H1 (cell line): Measurements from ENCODE around the gene RNU7-1. TPM values are rescaled to one million over a fixed set of nuclear protein-coding genes. Genes with fewer than 3 reads are reported as not detected.

Experiments used
- CTCF ChIA-PET: fragments of 300-600 bp; sonication (Branson Sonifier 250); formaldehyde crosslinking; loops from one replicate; lab custom pipeline; 2021; ENCODE audit not compliant: partially characterized antibody; lab: Charles Lee
- POLR2A ChIA-PET: fragments of 300-600 bp; sonication (Branson Sonifier 250); formaldehyde crosslinking; loops from one replicate; lab custom pipeline; 2021; ENCODE audit warnings: inconsistent platforms; ENCODE audit not compliant: partially characterized antibody; lab: Charles Lee
- DNase-seq, 2 experiments: peaks; one replicate each; pipeline versions ENCODE4 v3.0.0 to v3.0.0-alpha.2; 2010 to 2022; ENCODE audit warnings: low spot score in 2 of 2, low read depth in 1 of 2, mixed read lengths in 1 of 2
- FAIRE-seq: peaks from 2 replicates; lab custom pipeline; 2011; peaks lifted over from hg19 to GRCh38; lab: Jason Lieb, UNC
- H2AFZ ChIP-seq: 2 replicates; pipeline ENCODE4 v1.8.1; 2012; ENCODE audit warnings: low read length, inconsistent platforms
- H2AK5ac ChIP-seq: 2 replicates; pipeline ENCODE4 v1.6.1; 2013; ENCODE audit warnings: low read depth, low read length
- H2BK120ac ChIP-seq: replicated peaks from 2 replicates; pipeline ENCODE3; 2013; ENCODE audit warnings: low read depth, low read length, inconsistent platforms
- H2BK12ac ChIP-seq: 2 replicates; pipeline ENCODE4 v1.6.1; 2013; ENCODE audit warnings: low read depth, low read length
- H2BK15ac ChIP-seq: 2 replicates; pipeline ENCODE4 v1.6.1; 2013; ENCODE audit warnings: low read length
- H2BK20ac ChIP-seq: 2 replicates; pipeline ENCODE4 v1.6.1; 2013; ENCODE audit warnings: low read length
- H2BK5ac ChIP-seq: 2 replicates; pipeline ENCODE4 v1.6.1; 2013; ENCODE audit warnings: low read depth, low read length
- H3K14ac ChIP-seq: 2 replicates; pipeline ENCODE4 v1.6.1; 2013; ENCODE audit warnings: inconsistent platforms; ENCODE audit not compliant: insufficient read length
- H3K18ac ChIP-seq: 2 replicates; pipeline ENCODE4 v1.6.1; 2013; ENCODE audit warnings: low read length; ENCODE audit errors: extremely low read depth
- H3K23ac ChIP-seq: 2 replicates; pipeline ENCODE4 v1.6.1; 2013; ENCODE audit warnings: inconsistent platforms; ENCODE audit not compliant: insufficient read length
- H3K23me2 ChIP-seq: 2 replicates; pipeline ENCODE4 v1.6.1; 2013; ENCODE audit warnings: low read depth, low read length
- H3K27ac ChIP-seq: 2 replicates; pipeline ENCODE4 v1.6.1; 2011; ENCODE audit warnings: low read depth, low read length, inconsistent platforms
- H3K27me3 ChIP-seq, 4 experiments: replicated peaks in 1 of 4; 1 replicate in 1 of 4; 2 replicates in 3 of 4; pipeline versions ENCODE4 v1.6.1 to v1.8.1; 2011 to 2013; ENCODE audit warnings: low read length in 3 of 4, mild to moderate bottlenecking in 3 of 4, inconsistent platforms in 2 of 4, mixed read lengths in 2 of 4, moderate library complexity in 1 of 4; ENCODE audit not compliant: control insufficient read depth in 3 of 4, insufficient read depth in 3 of 4; ENCODE audit errors: extremely low read depth in 1 of 4
- H3K36me3 ChIP-seq, 4 experiments: 2 replicates each; pipeline versions ENCODE4 v1.6.1 to v1.8.1; 2011 to 2013; ENCODE audit warnings: mild to moderate bottlenecking in 4 of 4, low read length in 3 of 4, moderate library complexity in 2 of 4, control low read depth in 1 of 4, inconsistent platforms in 1 of 4; ENCODE audit not compliant: insufficient read depth in 4 of 4, control insufficient read depth in 2 of 4
- H3K4ac ChIP-seq: replicated peaks from 2 replicates; pipeline ENCODE3; 2013; ENCODE audit warnings: low read length, low read depth, mixed read lengths, inconsistent platforms; ENCODE audit not compliant: insufficient read length
- H3K4me1 ChIP-seq, 4 experiments: replicated peaks in 1 of 4; 1 replicate in 1 of 4; 2 replicates in 3 of 4; pipeline versions ENCODE4 v1.6.1 to v1.8.1; 2011 to 2013; ENCODE audit warnings: low read length in 3 of 4, inconsistent platforms in 2 of 4, mixed read lengths in 1 of 4; ENCODE audit not compliant: insufficient read depth in 4 of 4, control insufficient read depth in 3 of 4
- H3K4me2 ChIP-seq, 2 experiments: 2 replicates each; pipeline versions ENCODE4 v1.6.1 to v1.8.1; 2011 to 2013; ENCODE audit warnings: low read depth in 2 of 2, low read length in 2 of 2, control low read depth in 1 of 2, inconsistent platforms in 1 of 2, mild to moderate bottlenecking in 1 of 2; ENCODE audit not compliant: insufficient read depth in 1 of 2
- H3K4me3 ChIP-seq, 4 experiments: fragments of 200-600, 300-600 bp in 1 of 4; sonication (generic), shearing (Covaris generic), sonication (Bioruptor Twin) in 1 of 4; 2 replicates each; pipeline versions ENCODE4 v1.5.1 to v1.8.1; 2011 to 2016; ENCODE audit warnings: low read length in 4 of 4, low read depth in 3 of 4, control low read depth in 2 of 4, inconsistent platforms in 2 of 4, mild to moderate bottlenecking in 2 of 4, mixed read lengths in 1 of 4, moderate library complexity in 1 of 4; ENCODE audit not compliant: insufficient read depth in 2 of 4; ENCODE audit errors: extremely low read depth in 1 of 4
- H3K56ac ChIP-seq: replicated peaks from 2 replicates; pipeline ENCODE3; 2013; ENCODE audit warnings: low read depth, mild to moderate bottlenecking, mixed read lengths, low read length, inconsistent platforms; ENCODE audit not compliant: insufficient read length
- H3K79me1 ChIP-seq: 2 replicates; pipeline ENCODE4 v1.6.1; 2013; ENCODE audit warnings: low read depth, low read length, control low read depth
- H3K79me2 ChIP-seq, 2 experiments: 2 replicates each; pipeline versions ENCODE4 v1.6.1 to v1.8.1; 2012 to 2013; ENCODE audit warnings: low read length in 2 of 2, mild to moderate bottlenecking in 2 of 2, inconsistent platforms in 1 of 2; ENCODE audit not compliant: insufficient read depth in 2 of 2, control insufficient read depth in 1 of 2
- H3K9ac ChIP-seq, 4 experiments: replicated peaks in 1 of 4; 1 replicate in 1 of 4; 2 replicates in 3 of 4; pipeline versions ENCODE4 v1.6.1 to v1.8.1; 2011 to 2013; ENCODE audit warnings: low read depth in 3 of 4, low read length in 3 of 4, control low read depth in 2 of 4, mild to moderate bottlenecking in 2 of 4, moderate library complexity in 2 of 4, inconsistent platforms in 1 of 4; ENCODE audit errors: extremely low read depth in 1 of 4
- H3K9me3 ChIP-seq, 2 experiments: 2 replicates each; pipeline versions ENCODE4 v1.6.1 to v1.8.1; 2012 to 2013; ENCODE audit warnings: mild to moderate bottlenecking in 2 of 2, moderate library complexity in 2 of 2, control low read depth in 1 of 2, inconsistent platforms in 1 of 2, low read depth in 1 of 2, low read length in 1 of 2, mixed read lengths in 1 of 2; ENCODE audit not compliant: insufficient read depth in 2 of 2
- H4K20me1 ChIP-seq, 2 experiments: replicated peaks in 1 of 2; 2 replicates each; pipeline versions ENCODE3 to v1.8.1; 2011 to 2013; ENCODE audit warnings: inconsistent platforms in 2 of 2, low read length in 2 of 2, mild to moderate bottlenecking in 1 of 2; ENCODE audit not compliant: insufficient read depth in 2 of 2, control insufficient read depth in 1 of 2
- H4K5ac ChIP-seq: 2 replicates; pipeline ENCODE4 v1.6.1; 2013; ENCODE audit warnings: low read length, low read depth, mixed read lengths, inconsistent platforms; ENCODE audit not compliant: insufficient read length
- H4K8ac ChIP-seq: 2 replicates; pipeline ENCODE4 v1.8.0; 2013; ENCODE audit warnings: mild to moderate bottlenecking, moderate library complexity, low read length, inconsistent platforms; ENCODE audit not compliant: insufficient read depth; ENCODE audit errors: extremely low read depth
- H4K91ac ChIP-seq: replicated peaks from 2 replicates; pipeline ENCODE3; 2013; ENCODE audit warnings: low read length, mixed read lengths, inconsistent platforms; ENCODE audit not compliant: insufficient read length
- CHD1 ChIP-seq: IDR thresholded peaks from 2 replicates; pipeline ENCODE4 v1.6.1; 2012; ENCODE audit warnings: low read depth, low read length, improper control_type of control experiment
- CHD2 ChIP-seq: IDR thresholded peaks from 2 replicates; pipeline ENCODE4 v1.6.1; 2012; ENCODE audit warnings: low read length, improper control_type of control experiment
- CTBP2 ChIP-seq: IDR thresholded peaks from 2 replicates; pipeline ENCODE4 v1.7.0; 2011; ENCODE audit warnings: borderline replicate concordance, mild to moderate bottlenecking, moderate library complexity, mixed read lengths, low read length; ENCODE audit not compliant: insufficient read depth, insufficient read length
- EZH2 ChIP-seq: fragments of 200-600 bp; sonication (generic); IDR thresholded peaks from 2 replicates; pipeline ENCODE4 v1.7.1; 2012; ENCODE audit warnings: low read depth, mild to moderate bottlenecking, moderate library complexity, low read length, inconsistent platforms; ENCODE audit not compliant: severe bottlenecking
- MAX ChIP-seq: IDR thresholded peaks from 2 replicates; pipeline ENCODE4 v1.6.1; 2012; ENCODE audit warnings: inconsistent platforms
- RFX5 ChIP-seq: IDR thresholded peaks from 2 replicates; pipeline ENCODE4 v1.6.1; 2011; ENCODE audit warnings: low read depth, low read length, improper control_type of control experiment, borderline replicate concordance
- SIRT6 ChIP-seq: IDR thresholded peaks from one replicate; pipeline ENCODE4 v1.7.1; 2012; ENCODE audit warnings: low read length, inconsistent platforms
- SP4 ChIP-seq: IDR thresholded peaks from 2 replicates; pipeline ENCODE4 v1.6.1; 2012; ENCODE audit warnings: low read length, inconsistent platforms
- TAF1 ChIP-seq: IDR thresholded peaks from 2 replicates; pipeline ENCODE4 v1.6.1; 2011; ENCODE audit warnings: mild to moderate bottlenecking, low read depth, low read length
- TAF7 ChIP-seq: optimal IDR thresholded peaks from 2 replicates; pipeline ENCODE3; 2011; ENCODE audit warnings: low read depth, mild to moderate bottlenecking, inconsistent platforms, low read length, moderate library complexity, borderline replicate concordance
- WGBS, 2 experiments: shearing (Covaris generic) in 1 of 2; methylation state at CpG; one replicate each; pipeline versions ENCODE4 v1.1.6 to v1.1.7; 2013 to 2015; ENCODE audit warnings: low lambda C conversion rate in 2 of 2, mixed read lengths in 2 of 2, inconsistent platforms in 1 of 2, low coverage in 1 of 2, missing lambda C conversion rate in 1 of 2; ENCODE audit not compliant: insufficient replicate concordance in 2 of 2, insufficient coverage in 1 of 2, insufficient read length in 1 of 2; ENCODE audit errors: extremely low coverage in 1 of 2, missing lambda C conversion rate in 1 of 2; 5-methylcytosine and 5-hydroxymethylcytosine counted together
- polyA plus RNA-seq, 7 experiments: library from polyadenylated mRNA; depleted of rRNA in 3 of 7; stranded (reverse) in 5 of 7; unstranded in 2 of 7; fragments of >200 nt in 5 of 7; fragments of 200-250 nt in 2 of 7; gene quantifications; 1 replicate in 5 of 7; 2 replicates in 1 of 7; 4 replicates in 1 of 7; pipeline versions ENCODE4 v1.2.1 to v1.2.3, GENCODE V29; 2011 to 2013; ENCODE audit warnings: missing spikeins in 2 of 7, mixed read lengths in 2 of 7
- total RNA-seq: library from RNA; stranded (reverse); fragmentation: NEBNext Ultra II Directional; extraction: Animal tissue kit (Norgen Biotek cat#: 25700); gene quantifications from 2 replicates; pipeline ENCODE4 v1.2.1, GENCODE V29; 2021

Gene RNU7-1
- total and polyA plus RNA-seq, 2 of the 8 experiments (the other 6 are each of a cell fraction or from before 2014, with no cell fraction given) = not detected

- Histone ChIP-seq H3K79me1 (peaks cover 10% of the 10 kb centered on the region), H3K4me1 (peaks cover 13 to 31% (median 17%) of the 10 kb centered on the region in 4 experiments), H2BK12ac (no peak overlapping the region), H3K14ac (no peak overlapping the region), H3K36me3 (peaks cover 0 to 10% (median 2%) of the 10 kb centered on the region in 4 experiments; a peak in 5 of 8 replicates), H3K56ac (peak overlapping the region; percentile 65), H3K4me3 (peak overlapping the region; percentile 90 to 99 (median 92)), H2BK20ac (no peak overlapping the region), H4K91ac (no peak overlapping the region), H3K9me3 (no peaks in the 10 kb centered on the region), H3K23ac (no peak overlapping the region), H2AFZ (no peak overlapping the region), H4K5ac (peak overlapping the region; percentile 3), H4K8ac (no peak overlapping the region), H3K23me2 (peaks cover 28% of the 10 kb centered on the region), H4K20me1 (peaks cover 15 to 20% of the 10 kb centered on the region in 2 experiments), H3K27me3 (no peaks in the 10 kb centered on the region), H3K27ac (peak overlapping the region; percentile 15; the same call in 1 of the 2 replicates), H3K9ac (peak overlapping the region; percentile 64 to 91 (median 69); a peak in 6 of 7 replicates), H2BK5ac (peak overlapping the region; percentile 71), H3K18ac (peak overlapping the region; percentile 51), H2AK5ac (no peak overlapping the region), H2BK120ac (no peak overlapping the region), H3K79me2 (peaks cover 27 to 39% of the 10 kb centered on the region in 2 experiments), H3K4ac (no peak overlapping the region), H2BK15ac (no peak overlapping the region), H3K4me2 (peak overlapping the region; percentile 84 to 100)
- ChIA-PET CTCF (interaction anchor here (1.0 to 20.2 kb wide), 5 partner anchors 12 to 217 kb away, joined by 3 to 253 read pairs (median 36); partner anchors contain the start of genes C12orf57, LRRC23, RNU7-1 and SPSB2), POLR2A (interaction anchor here (0.8 to 44.0 kb wide), 8 partner anchors 14 to 392 kb away, joined by 3 to 1596 read pairs (median 115); partner anchors contain the start of genes C12orf57, EMG1, ENO2 and GNB3)
- FAIRE-seq (no peak), DNase-seq (no peak)
- TF ChIP-seq TAF1 (0 out of 2 replicates have a peak, but pooled peaks have one; percentile 13), SIRT6 (no peak), CHD1 (no peak), SP4 (no peak), CHD2 (no peak), MAX (no peak), CTBP2 (no peak), EZH2 (no peak), TAF7 (peak; percentile 25), RFX5 (no peak)
- 0% methylated on average over 5 of the region's 79 CpGs; no CpG with 5 or more reads in 1 of the 2 experiments for WGBS, 2 experiments
These were observed 15.5 kb upstream of the RNU7-1 start for GRCh38 chr12:6928022-6928702.
